Transverse colon (tissue), 4 donors: ENCODE results near the gene DCAF11.

Experiments used
- CTCF ChIP-seq, 5 experiments: fragments of 200-600 bp in 3 of 5; fragments of 450-650 bp in 2 of 5; sonication (generic) in 3 of 5; IDR thresholded peaks; 1 replicate in 2 of 5; 2 replicates in 3 of 5; pipeline ENCODE4 v1.5.1; 2016 to 2017; ENCODE audit warnings: antibody characterized with exemption in 5 of 5, inconsistent platforms in 3 of 5, mild to moderate bottlenecking in 2 of 5, moderate library complexity in 1 of 5
- POLR2A ChIP-seq: fragments of 450-650 bp; IDR thresholded peaks from one replicate; pipeline ENCODE4 v1.6.1; 2016; ENCODE audit warnings: antibody characterized with exemption, mild to moderate bottlenecking, moderate library complexity
- POLR2AphosphoS5 ChIP-seq, 3 donors: sonication (generic); formaldehyde crosslinking; IDR thresholded peaks; one replicate each; pipeline ENCODE4 v1.6.1; 2016; ENCODE audit warnings: antibody characterized with exemption in 3 of 3

- TF ChIP-seq POLR2AphosphoS5 (IDR thresholded peaks at IDR 0.05) (no peak), CTCF (IDR thresholded peaks at IDR 0.05) (no peak), POLR2A (no peak)
These were observed 9.1 kb downstream of the DCAF11 start for GRCh38 chr14:24123424-24124417.
